GM23338 (cell line): ENCODE measurements around the gene NNMT. TPM values are rescaled to one million over a fixed set of nuclear protein-coding genes. Genes with fewer than 3 reads are reported as not detected.
A peak's percentile ranks its signal among the peaks of the same experiment; 100 is the strongest.

Experiments used
- ATAC-seq: fragments of 200-7000 bp; cut with Tn5 transposase; 3 replicates; pipeline ENCODE4 v1.9.1; 2020
- DNase-seq: peaks from one replicate; pipeline ENCODE4 v3.0.0-alpha.2; 2015; ENCODE audit warnings: low spot score
- H2AFZ ChIP-seq: fragments of 200-600 bp; sonication (generic); 2 replicates; pipeline ENCODE4 v1.8.0; 2016; ENCODE audit warnings: antibody characterized with exemption, mild to moderate bottlenecking, moderate library complexity
- H3F3A ChIP-seq: fragments of 200-600 bp; sonication (generic); replicated peaks from 2 replicates; pipeline ENCODE4 v1.8.0; 2017; ENCODE audit warnings: antibody characterized with exemption, mixed run types, low read depth
- H3K27ac ChIP-seq: fragments of 200-600 bp; sonication (generic); 2 replicates; pipeline ENCODE4 v1.6.1; 2016; ENCODE audit warnings: low read depth
- H3K27me3 ChIP-seq: fragments of 200-600 bp; sonication (generic); 2 replicates; pipeline ENCODE4 v1.8.0; 2016; ENCODE audit warnings: mild to moderate bottlenecking, mixed run types, moderate library complexity; ENCODE audit not compliant: insufficient read depth
- H3K36me3 ChIP-seq: fragments of 200-600 bp; sonication (generic); 2 replicates; pipeline ENCODE4 v1.8.0; 2016; ENCODE audit warnings: mild to moderate bottlenecking; ENCODE audit not compliant: insufficient read depth
- H3K4me1 ChIP-seq: fragments of 200-600 bp; sonication (generic); 2 replicates; pipeline ENCODE4 v1.8.0; 2016; ENCODE audit warnings: mild to moderate bottlenecking, moderate library complexity; ENCODE audit not compliant: insufficient read depth
- H3K4me2 ChIP-seq: fragments of 200-600 bp; sonication (generic); 2 replicates; pipeline ENCODE4 v1.7.1; 2017; ENCODE audit warnings: mixed run types
- H3K4me3 ChIP-seq: fragments of 200-600 bp; sonication (generic); 2 replicates; pipeline ENCODE4 v1.6.1; 2016; ENCODE audit warnings: mixed run types
- H3K79me2 ChIP-seq: fragments of 200-600 bp; sonication (generic); replicated peaks from 2 replicates; pipeline ENCODE4 v1.8.0; 2017; ENCODE audit warnings: mild to moderate bottlenecking; ENCODE audit not compliant: insufficient read depth
- H3K9me2 ChIP-seq: fragments of 200-600 bp; sonication (generic); 2 replicates; pipeline ENCODE4 v1.8.0; 2017; ENCODE audit not compliant: insufficient read depth
- H4K20me1 ChIP-seq: fragments of 200-600 bp; sonication (generic); replicated peaks from 2 replicates; pipeline ENCODE4 v1.8.0; 2017; ENCODE audit warnings: mild to moderate bottlenecking; ENCODE audit not compliant: insufficient read depth
- H3K27ac Mint-ChIP-seq: 2 replicates; pipeline ENCODE4 v1.8.0; 2020; ENCODE audit warnings: inconsistent platforms, mild to moderate bottlenecking, moderate library complexity, mixed read lengths
- H3K27me3 Mint-ChIP-seq: 3 replicates; pipeline ENCODE4 v1.8.0; 2022; ENCODE audit warnings: low read depth, mild to moderate bottlenecking, moderate library complexity, mixed read lengths, inconsistent platforms; ENCODE audit not compliant: insufficient read depth, poor library complexity
- H3K36me3 Mint-ChIP-seq: 3 replicates; pipeline ENCODE4 v1.8.0; 2021; ENCODE audit warnings: low read depth, mild to moderate bottlenecking, inconsistent platforms, moderate library complexity, mixed read lengths
- H3K4me1 Mint-ChIP-seq: 3 replicates; pipeline ENCODE4 v1.8.0; 2020; ENCODE audit warnings: mild to moderate bottlenecking, inconsistent platforms, mixed read lengths
- H3K4me3 Mint-ChIP-seq: 3 replicates; pipeline ENCODE4 v1.8.0; 2021; ENCODE audit warnings: moderate library complexity, mild to moderate bottlenecking, inconsistent platforms, mixed read lengths
- H3K9me3 Mint-ChIP-seq: 3 replicates; pipeline ENCODE4 v1.8.0; 2020; ENCODE audit warnings: moderate library complexity, mild to moderate bottlenecking, inconsistent platforms, mixed read lengths
- CREB1 ChIP-seq: fragments of 250-450 bp; sonication (Bioruptor Pico); IDR thresholded peaks from 2 replicates; pipeline ENCODE4 v1.5.0; 2020; ENCODE audit warnings: low read depth, mild to moderate bottlenecking, moderate library complexity
- ETS1 ChIP-seq: IDR thresholded peaks from 2 replicates; pipeline ENCODE4 v1.6.1; 2016; ENCODE audit warnings: antibody characterized with exemption
- JUNB ChIP-seq: IDR thresholded peaks from one replicate; pipeline ENCODE4 v1.6.1; 2016; ENCODE audit warnings: antibody characterized with exemption; ENCODE audit not compliant: unreplicated experiment
- NANOG ChIP-seq: IDR thresholded peaks from 2 replicates; pipeline ENCODE4 v1.6.1; 2016; ENCODE audit warnings: antibody characterized with exemption, borderline replicate concordance
- POLR2AphosphoS5 ChIP-seq: IDR thresholded peaks from 2 replicates; pipeline ENCODE4 v1.6.1; 2016; ENCODE audit warnings: antibody characterized with exemption, low read depth
- STAT1 ChIP-seq: IDR thresholded peaks from one replicate; pipeline ENCODE4 v1.6.1; 2016; ENCODE audit warnings: antibody characterized with exemption; ENCODE audit not compliant: unreplicated experiment
- ZNF331 ChIP-seq: fragments of 250-450 bp; sonication (Bioruptor Pico); IDR thresholded peaks from 2 replicates; pipeline ENCODE4 v1.5.0; 2020; ENCODE audit warnings: low read depth, mild to moderate bottlenecking, moderate library complexity
- polyA plus RNA-seq: library from polyadenylated mRNA; unstranded; fragments of >200 nt; fragmentation: Nextera tagmentation; extraction: Ambion mirVana; gene quantifications from 2 replicates; pipeline ENCODE4 v1.2.1, GENCODE V29; 2016
- total RNA-seq: library from RNA; depleted of rRNA; stranded (reverse); fragments of >200 nt; shearing (Covaris generic); gene quantifications from 2 replicates; pipeline ENCODE4 v1.2.3, GENCODE V29; 2014
- TF ChIP-seq, protein P1 (sequence below): IDR thresholded peaks from one replicate; pipeline ENCODE4 v1.6.1; 2018; ENCODE audit warnings: antibody characterized with exemption; ENCODE audit not compliant: unreplicated experiment

NNMT gene
- total and polyA plus RNA-seq, 2 experiments from 2014 or later = 0.40 TPM; not detected in 1

GRCh38 chr11:114281388-114281956 is 14.7 kb upstream of the NNMT start:
- H3K4me3 Mint-ChIP-seq = no peak overlapping the region
- Histone ChIP-seq H2AFZ (peak overlapping the region; percentile 87), H3F3A (no peaks in the 10 kb centered on the region), H3K27me3 (no peaks in the 10 kb centered on the region), H3K79me2 (no peaks in the 10 kb centered on the region), H3K4me2 (no peak overlapping the region), H4K20me1 (no peaks in the 10 kb centered on the region), H3K27ac (no peak overlapping the region), H3K4me3 (no peak overlapping the region), H3K4me1 (no peaks in the 10 kb centered on the region), H3K36me3 (no peaks in the 10 kb centered on the region), H3K9me2 (no peaks in the 10 kb centered on the region)
- TF ChIP-seq JUNB (no peak), NANOG (no peak), STAT1 (no peak)
- no peaks in the 10 kb centered on the region for H3K9me3 Mint-ChIP-seq
- peaks cover 5% of the 10 kb centered on the region; the same call in 1 of the 3 replicates for H3K4me1 Mint-ChIP-seq
- H3K27ac Mint-ChIP-seq = no peak overlapping the region
- no peak for DNase-seq
- no peak for ATAC-seq
- H3K27me3 Mint-ChIP-seq = peaks cover 6% of the 10 kb centered on the region
- no peaks in the 10 kb centered on the region; the same call in 2 of the 3 replicates for H3K36me3 Mint-ChIP-seq

GRCh38 chr11:114282488-114282887 is 13.7 kb upstream of the NNMT start:
- Histone ChIP-seq H3K36me3 (no peaks in the 10 kb centered on the region), H2AFZ (no peak overlapping the region; the same call in 1 of the 2 replicates), H3K4me1 (no peaks in the 10 kb centered on the region), H4K20me1 (no peaks in the 10 kb centered on the region), H3K27me3 (no peaks in the 10 kb centered on the region), H3K4me3 (no peak overlapping the region), H3K4me2 (no peak overlapping the region), H3K9me2 (no peaks in the 10 kb centered on the region), H3K79me2 (no peaks in the 10 kb centered on the region), H3F3A (no peaks in the 10 kb centered on the region), H3K27ac (no peak overlapping the region)
- TF ChIP-seq CREB1 (CRISPR knock-in tag) = no peak
- no peak for TF ChIP-seq POLR2AphosphoS5
- no peak for TF ChIP-seq STAT1
- TF ChIP-seq NANOG = no peak
- TF ChIP-seq JUNB = no peak
- no peak for TF ChIP-seq ZNF331
- no peak for TF ChIP-seq ETS1
- TF ChIP-seq, protein P1, sequence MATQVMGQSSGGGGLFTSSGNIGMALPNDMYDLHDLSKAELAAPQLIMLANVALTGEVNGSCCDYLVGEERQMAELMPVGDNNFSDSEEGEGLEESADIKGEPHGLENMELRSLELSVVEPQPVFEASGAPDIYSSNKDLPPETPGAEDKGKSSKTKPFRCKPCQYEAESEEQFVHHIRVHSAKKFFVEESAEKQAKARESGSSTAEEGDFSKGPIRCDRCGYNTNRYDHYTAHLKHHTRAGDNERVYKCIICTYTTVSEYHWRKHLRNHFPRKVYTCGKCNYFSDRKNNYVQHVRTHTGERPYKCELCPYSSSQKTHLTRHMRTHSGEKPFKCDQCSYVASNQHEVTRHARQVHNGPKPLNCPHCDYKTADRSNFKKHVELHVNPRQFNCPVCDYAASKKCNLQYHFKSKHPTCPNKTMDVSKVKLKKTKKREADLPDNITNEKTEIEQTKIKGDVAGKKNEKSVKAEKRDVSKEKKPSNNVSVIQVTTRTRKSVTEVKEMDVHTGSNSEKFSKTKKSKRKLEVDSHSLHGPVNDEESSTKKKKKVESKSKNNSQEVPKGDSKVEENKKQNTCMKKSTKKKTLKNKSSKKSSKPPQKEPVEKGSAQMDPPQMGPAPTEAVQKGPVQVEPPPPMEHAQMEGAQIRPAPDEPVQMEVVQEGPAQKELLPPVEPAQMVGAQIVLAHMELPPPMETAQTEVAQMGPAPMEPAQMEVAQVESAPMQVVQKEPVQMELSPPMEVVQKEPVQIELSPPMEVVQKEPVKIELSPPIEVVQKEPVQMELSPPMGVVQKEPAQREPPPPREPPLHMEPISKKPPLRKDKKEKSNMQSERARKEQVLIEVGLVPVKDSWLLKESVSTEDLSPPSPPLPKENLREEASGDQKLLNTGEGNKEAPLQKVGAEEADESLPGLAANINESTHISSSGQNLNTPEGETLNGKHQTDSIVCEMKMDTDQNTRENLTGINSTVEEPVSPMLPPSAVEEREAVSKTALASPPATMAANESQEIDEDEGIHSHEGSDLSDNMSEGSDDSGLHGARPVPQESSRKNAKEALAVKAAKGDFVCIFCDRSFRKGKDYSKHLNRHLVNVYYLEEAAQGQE = no peak
- Mint-ChIP-seq H3K27ac (no peak overlapping the region), H3K27me3 (peaks cover 6% of the 10 kb centered on the region), H3K9me3 (no peaks in the 10 kb centered on the region), H3K36me3 (no peaks in the 10 kb centered on the region; the same call in 2 of the 3 replicates), H3K4me3 (no peak overlapping the region), H3K4me1 (peaks cover 5% of the 10 kb centered on the region; the same call in 1 of the 3 replicates)
- no peak for ATAC-seq
- DNase-seq = peak; percentile 21
